ENCODE measurements around the gene TRHDE. TPM values are rescaled to one million over a fixed set of nuclear protein-coding genes. Genes with fewer than 3 reads are reported as not detected.

The TRHDE gene
- total and polyA plus RNA-seq, 2 donors (not counting 3 experiments of a cell fraction or from before 2014, with no cell fraction given): not detected

DNA sequence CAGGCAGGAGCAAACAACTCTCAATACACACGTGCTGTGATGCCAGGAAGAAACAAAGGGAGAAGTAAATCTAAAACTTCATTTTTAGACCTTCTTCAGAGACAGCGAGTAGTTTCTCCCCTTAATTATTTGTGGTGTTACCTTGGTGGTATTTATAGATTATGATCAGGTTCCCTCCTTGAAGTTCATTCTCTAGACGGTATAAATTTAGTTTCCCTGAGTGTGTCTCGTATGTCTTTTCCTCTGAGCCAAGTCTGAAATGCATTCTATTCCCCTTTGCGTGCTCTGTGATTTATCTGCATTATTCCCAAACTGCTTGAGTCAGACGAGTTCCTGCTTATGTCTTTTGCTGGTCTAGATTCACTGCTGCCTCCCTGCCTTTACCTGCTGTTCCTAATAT is 65.2 kb downstream of the TRHDE start:
- no peaks in the 10 kb centered on the region for H3K36me3 ChIP-seq (ENCODE audit: control insufficient read depth in 2 of 2, extremely low read depth in 1 of 2, insufficient read depth in 2 of 2, low read length in 2 of 2)
- H2AFZ ChIP-seq (ENCODE audit: low read depth, low read length): no peak overlapping the region
- no peaks in the 10 kb centered on the region for H3K9me1 ChIP-seq (replicated peaks; ENCODE audit: control insufficient read depth, extremely low read depth, insufficient read depth, low read length)
- no peak for DNase-seq (ENCODE audit: low read depth, low spot score)
- H3K4me2 ChIP-seq (ENCODE audit: insufficient read depth, low read length): no peak overlapping the region
- no peak overlapping the region for H3K27ac ChIP-seq (ENCODE audit: insufficient read depth, low read depth, low read length)
- intact Hi-C loops (cut with micrococcal nuclease): no loop called here
- CTCF ChIA-PET: no interaction called here
- TF ChIP-seq JUN (IDR thresholded peaks at IDR 0.05; ENCODE audit: borderline replicate concordance, insufficient read depth, insufficient read length, low read depth) (no peak), EZH2 (IDR thresholded peaks at IDR 0.05; ENCODE audit: borderline replicate concordance, low read depth, low read length, severe bottlenecking) (no peak), MYC (IDR thresholded peaks at IDR 0.05; ENCODE audit: low read depth, low read length) (no peak), POLR2A (IDR thresholded peaks at IDR 0.05; ENCODE audit: low read depth, low read length) (no peak), FOS (IDR thresholded peaks at IDR 0.05; ENCODE audit: borderline replicate concordance, insufficient read depth, low read length) (no peak), POLR2AphosphoS5 (IDR thresholded peaks at IDR 0.05; ENCODE audit: insufficient read depth, low read depth, low read length) (no peak), GATA2 (IDR thresholded peaks at IDR 0.05; ENCODE audit: insufficient read depth, insufficient read length, low read depth, low read length) (no peak)
- TF ChIP-seq, protein P1, sequence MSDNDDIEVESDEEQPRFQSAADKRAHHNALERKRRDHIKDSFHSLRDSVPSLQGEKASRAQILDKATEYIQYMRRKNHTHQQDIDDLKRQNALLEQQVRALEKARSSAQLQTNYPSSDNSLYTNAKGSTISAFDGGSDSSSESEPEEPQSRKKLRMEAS (IDR thresholded peaks at IDR 0.05; ENCODE audit: insufficient read depth, insufficient read length): no peak
- TF ChIP-seq, protein P2, sequence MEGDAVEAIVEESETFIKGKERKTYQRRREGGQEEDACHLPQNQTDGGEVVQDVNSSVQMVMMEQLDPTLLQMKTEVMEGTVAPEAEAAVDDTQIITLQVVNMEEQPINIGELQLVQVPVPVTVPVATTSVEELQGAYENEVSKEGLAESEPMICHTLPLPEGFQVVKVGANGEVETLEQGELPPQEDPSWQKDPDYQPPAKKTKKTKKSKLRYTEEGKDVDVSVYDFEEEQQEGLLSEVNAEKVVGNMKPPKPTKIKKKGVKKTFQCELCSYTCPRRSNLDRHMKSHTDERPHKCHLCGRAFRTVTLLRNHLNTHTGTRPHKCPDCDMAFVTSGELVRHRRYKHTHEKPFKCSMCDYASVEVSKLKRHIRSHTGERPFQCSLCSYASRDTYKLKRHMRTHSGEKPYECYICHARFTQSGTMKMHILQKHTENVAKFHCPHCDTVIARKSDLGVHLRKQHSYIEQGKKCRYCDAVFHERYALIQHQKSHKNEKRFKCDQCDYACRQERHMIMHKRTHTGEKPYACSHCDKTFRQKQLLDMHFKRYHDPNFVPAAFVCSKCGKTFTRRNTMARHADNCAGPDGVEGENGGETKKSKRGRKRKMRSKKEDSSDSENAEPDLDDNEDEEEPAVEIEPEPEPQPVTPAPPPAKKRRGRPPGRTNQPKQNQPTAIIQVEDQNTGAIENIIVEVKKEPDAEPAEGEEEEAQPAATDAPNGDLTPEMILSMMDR (IDR thresholded peaks at IDR 0.05; ENCODE audit: extremely low read depth in 1 of 2, insufficient read depth in 1 of 2, low read depth in 1 of 2, low read length in 2 of 2): no peak
- FAIRE-seq: no peak
- POLR2A ChIA-PET: no interaction called here
- dilution Hi-C loops (cut with MboI; ENCODE audit: extremely low pct_ligation_motif_present, low sequenced_read_pairs): no loop called here
- no peaks in the 10 kb centered on the region for H4K20me1 ChIP-seq (replicated peaks; ENCODE audit: control insufficient read depth, extremely low read depth, insufficient read depth, low read length)
- H3K4me3 ChIP-seq (replicated peaks in 1 of 3; ENCODE audit: insufficient read depth in 1 of 3, low read depth in 1 of 3, low read length in 3 of 3): no peak overlapping the region
- no TSS peak for BruUV-seq (replicated peaks)
- no peaks in the 10 kb centered on the region for H3K27me3 ChIP-seq (ENCODE audit: control insufficient read depth in 2 of 2, insufficient read depth in 2 of 2, low read length in 2 of 2)
- peaks cover 8% of the 10 kb centered on the region for H3K9me3 ChIP-seq (replicated peaks; ENCODE audit: control insufficient read depth, insufficient read depth, low read length)
- H3K9ac ChIP-seq (replicated peaks; ENCODE audit: extremely low read depth, insufficient read depth, low read length): no peak overlapping the region
- no peaks in the 10 kb centered on the region for H3K4me1 ChIP-seq (ENCODE audit: control insufficient read depth, extremely low read depth, insufficient read depth, low read length)
- H3K79me2 ChIP-seq (ENCODE audit: control insufficient read depth, insufficient read depth, low read length): no peaks in the 10 kb centered on the region
